Measurements from ENCODE around the gene GSTA5.
"Not testable (repeated sequence)": the region's sequence is repeated elsewhere in the genome, so short reads cannot be mapped to it uniquely, and the experiment has no call there.

The GSTA5 gene

DNA sequence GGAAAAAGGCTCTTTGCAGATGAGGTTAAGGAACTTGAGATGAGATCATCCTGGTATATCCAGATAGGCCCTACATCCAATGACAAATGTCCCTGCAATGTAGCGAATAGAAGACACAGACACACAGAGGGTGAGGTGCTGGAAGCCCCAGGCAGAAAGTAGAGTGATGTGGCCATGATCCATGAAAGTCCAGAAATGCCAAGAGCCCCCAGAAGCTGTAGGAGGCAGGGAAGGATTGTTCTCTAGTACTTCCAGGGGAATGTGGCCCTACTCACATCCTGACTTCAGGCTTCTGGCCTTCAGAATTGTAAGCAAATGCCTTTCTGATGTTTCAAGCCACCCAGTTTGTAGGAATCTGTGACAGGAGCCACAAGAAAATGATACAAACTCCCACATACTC lies 51.0 kb downstream of the GSTA5 start:
- not testable (repeated sequence) for DNase-seq (ENCODE audit: low read depth, low spot score)

DNA sequence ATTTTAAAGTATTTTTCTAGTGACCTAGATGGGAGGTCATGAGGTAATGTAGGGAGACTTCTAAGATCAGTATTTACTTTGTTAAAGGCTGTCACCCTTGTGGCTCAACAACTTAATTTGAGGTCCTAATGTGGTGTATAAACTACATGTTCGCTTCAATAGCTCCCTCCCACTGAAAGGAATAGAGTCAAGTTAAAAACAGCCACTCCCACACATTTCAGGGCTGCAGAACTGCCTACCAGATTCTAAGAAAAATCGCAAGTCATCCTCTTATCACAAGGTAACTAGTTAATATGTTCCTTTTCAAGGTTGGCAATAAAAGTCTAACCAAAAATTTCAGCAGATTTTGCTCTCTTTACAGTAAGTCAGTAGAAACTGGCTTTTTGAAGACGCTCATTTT lies 52.1 kb downstream of the GSTA5 start:
- no peak for DNase-seq (ENCODE audit: low read depth, low spot score)

DNA sequence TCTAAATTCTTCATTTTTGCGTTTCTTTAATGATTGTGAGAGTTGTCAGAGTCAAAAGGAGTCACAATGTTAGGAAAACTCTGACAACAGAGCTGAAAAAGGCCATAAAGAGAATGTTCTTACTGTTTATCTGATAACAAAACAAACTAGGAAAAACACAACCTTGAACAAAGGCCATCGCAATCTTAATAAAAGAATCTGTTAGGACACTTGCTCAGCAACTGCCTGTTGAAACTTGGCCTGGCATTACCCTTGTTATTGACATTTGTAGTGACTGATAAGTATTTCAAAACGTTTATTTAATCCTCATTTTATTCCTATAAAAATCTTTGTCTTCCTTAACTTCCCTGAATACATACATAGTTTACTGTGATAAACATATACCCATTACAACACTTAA lies 52.7 kb downstream of the GSTA5 start:
- no peak for DNase-seq (ENCODE audit: low read depth, low spot score)

DNA sequence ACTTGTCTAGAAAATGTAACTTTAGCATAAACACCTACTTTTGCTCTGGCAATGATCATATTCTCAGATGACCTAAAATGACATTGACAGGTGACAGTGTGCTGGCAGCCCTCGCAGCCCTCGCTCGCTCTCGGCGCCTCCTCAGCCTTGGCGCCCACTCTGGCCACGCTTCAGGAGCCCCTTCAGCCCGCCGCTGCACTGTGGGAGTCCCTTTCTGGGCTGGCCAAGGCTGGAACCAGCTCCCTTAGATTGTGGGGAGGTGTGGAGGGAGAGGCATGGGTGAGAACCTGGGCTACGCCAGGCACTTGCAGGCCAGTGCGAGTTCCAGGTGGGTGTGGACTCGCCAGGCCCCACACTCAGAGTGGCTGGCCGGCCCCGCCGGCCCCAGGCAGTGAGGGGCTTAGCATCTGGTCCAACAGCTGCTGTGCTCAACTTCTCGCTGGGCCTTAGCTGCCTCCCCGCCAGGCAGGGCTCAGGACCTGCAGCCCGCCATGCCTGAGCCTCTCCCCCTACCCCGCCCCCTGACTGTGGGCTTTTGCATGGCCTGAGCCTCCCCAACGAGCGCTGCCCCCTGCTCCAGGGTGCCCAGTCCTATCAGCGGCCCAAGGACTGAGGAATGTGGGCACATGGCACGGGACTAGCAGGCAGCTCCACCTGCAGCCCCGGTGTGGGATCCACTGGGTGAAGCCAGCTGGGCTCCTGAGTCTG lies 54.2 kb downstream of the GSTA5 start:
- no peak for DNase-seq (ENCODE audit: low read depth, low spot score)

DNA sequence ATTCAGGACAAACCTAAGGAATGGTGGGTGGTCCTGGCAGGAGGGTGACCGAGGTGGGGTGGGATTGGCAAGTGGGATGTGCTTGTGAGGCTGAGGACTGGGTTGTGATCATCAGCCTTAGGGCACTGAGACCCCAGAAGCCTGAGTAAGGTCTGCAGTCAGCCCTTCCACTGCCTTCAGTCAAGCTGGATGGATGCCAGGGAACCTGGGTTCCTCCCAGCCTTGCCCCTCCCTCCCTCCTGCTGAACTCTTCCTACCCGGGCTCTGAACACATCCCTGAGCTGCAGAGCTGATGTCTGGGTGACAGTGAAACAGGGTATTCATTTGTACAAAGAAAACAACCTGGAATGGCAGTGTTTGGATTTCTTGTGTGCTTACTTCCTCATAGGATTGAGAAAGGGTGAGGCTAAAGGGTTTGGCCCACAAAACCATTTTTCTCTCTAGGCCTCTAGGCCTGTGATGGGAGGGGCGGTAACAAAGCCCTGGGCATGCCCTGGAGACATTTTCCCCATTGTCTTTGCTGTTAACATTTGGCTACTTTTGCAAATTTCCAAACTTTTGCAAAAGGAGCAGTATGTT lies 57.8 kb downstream of the GSTA5 start:
- not testable (repeated sequence) for DNase-seq (ENCODE audit: low read depth, low spot score)

DNA sequence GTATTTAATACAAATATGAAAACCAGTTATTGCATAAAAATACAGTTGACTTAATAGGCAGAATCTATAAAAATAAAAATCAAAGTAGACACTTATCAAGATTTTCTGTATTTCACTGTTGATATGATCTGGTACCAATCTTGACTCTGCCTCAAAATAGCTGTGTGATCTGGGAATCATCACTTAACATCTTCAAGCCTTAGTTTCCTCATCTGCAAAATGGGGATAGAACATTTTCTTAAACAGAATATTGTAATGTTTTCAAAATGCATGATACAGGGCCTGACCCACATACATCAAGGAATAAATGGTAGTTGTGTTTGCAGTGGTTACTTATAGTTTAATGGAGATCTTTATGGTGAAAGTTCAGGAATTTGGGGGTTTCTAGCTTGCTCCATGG lies 58.4 kb downstream of the GSTA5 start:
- DNase-seq (ENCODE audit: low read depth, low spot score) = not testable (repeated sequence)

Data from activated naive CD8-positive, alpha-beta T cell treated with anti-CD3 and anti-CD28 coated beads, Interleukin-2, amount 50 U/mL, for 16 hours (primary cell).